Gastroesophageal sphincter (tissue), 3 donors: ENCODE data around the gene HOXC10.

Source experiments
- CTCF ChIP-seq, 4 experiments: fragments of 200-600 bp in 2 of 4; fragments of 450-650 bp in 2 of 4; sonication (generic) in 1 of 4; IDR thresholded peaks; one replicate each; pipeline ENCODE4 v1.5.1; 2017 to 2019; ENCODE audit warnings: antibody characterized with exemption in 4 of 4, mild to moderate bottlenecking in 2 of 4, moderate library complexity in 2 of 4
- POLR2A ChIP-seq, 2 donors: fragments of 450-650 bp; IDR thresholded peaks; one replicate each; pipeline ENCODE4 v1.6.1; 2017; ENCODE audit warnings: antibody characterized with exemption in 2 of 2, mild to moderate bottlenecking in 2 of 2, moderate library complexity in 1 of 2

- TF ChIP-seq CTCF (IDR thresholded peaks at IDR 0.05), result no peak
- no peak for TF ChIP-seq POLR2A (IDR thresholded peaks at IDR 0.05)
Measured at GRCh38 chr12:53985692-53985993, 697 bp downstream of the HOXC10 start.
